LHCN-M2 (cell line): ENCODE results near the gene PKIG. TPM values are rescaled to one million over a fixed set of nuclear protein-coding genes. Genes with fewer than 3 reads are reported as not detected.
A peak's percentile ranks its signal among the peaks of the same experiment; 100 is the strongest.
"Not testable (repeated sequence)": the region's sequence is repeated elsewhere in the genome, so short reads cannot be mapped to it uniquely, and the experiment has no call there.

ENCODE experiments used
- DNase-seq: peaks from one replicate; pipeline ENCODE4 v3.0.0-alpha.2; 2012; ENCODE audit warnings: low read depth
- total RNA-seq: library from RNA; depleted of rRNA; stranded (reverse); fragments of >200 nt; gene quantifications from 2 replicates; pipeline ENCODE4 v1.2.3, GENCODE V29; 2014

The PKIG gene
- total RNA-seq, 1 experiment from 2014 or later, result 11.1 TPM

- DNase-seq, result peak; percentile 85
These were observed 60.1 kb downstream of the PKIG start for GRCh38 chr20:44642203-44643153.

- DNase-seq, result no peak
These were observed 60.8 kb downstream of the PKIG start for GRCh38 chr20:44643154-44643519.

- DNase-seq, result peak; percentile 87
These were observed 61.3 kb downstream of the PKIG start for GRCh38 chr20:44643596-44644229.

GRCh38 chr20:44644230-44644617 is 61.8 kb downstream of the PKIG start:
- DNase-seq, result no peak

GRCh38 chr20:44644667-44645131 is 62.3 kb downstream of the PKIG start:
- no peak for DNase-seq

GRCh38 chr20:44646023-44646640 is 63.8 kb downstream of the PKIG start:
- DNase-seq, result peak; percentile 85

- peak; percentile 38 for DNase-seq
These were observed 64.4 kb downstream of the PKIG start for GRCh38 chr20:44646641-44647274.

GRCh38 chr20:44648068-44648467 is 65.7 kb downstream of the PKIG start:
- no peak for DNase-seq

GRCh38 chr20:44648579-44648978 is 66.2 kb downstream of the PKIG start:
- DNase-seq, result no peak

GRCh38 chr20:44649126-44649525 is 66.7 kb downstream of the PKIG start:
- DNase-seq, result no peak

GRCh38 chr20:44649976-44650375 is 67.6 kb downstream of the PKIG start:
- DNase-seq, result no peak

- DNase-seq, result no peak
These were observed 68.5 kb downstream of the PKIG start for GRCh38 chr20:44650771-44651433.

- no peak for DNase-seq
These were observed 69.0 kb downstream of the PKIG start for GRCh38 chr20:44651434-44651683.

GRCh38 chr20:44651684-44652423 is 69.5 kb downstream of the PKIG start, which contains the start of gene ADA:
ADA (minus strand) TSS chr20:44651699; CDS start chr20:44651607, 92 bp downstream.
- peak; percentile 37 for DNase-seq

- DNase-seq, result no peak
These were observed 71.2 kb downstream of the PKIG start for GRCh38 chr20:44653546-44653945.

GRCh38 chr20:44654210-44654609 is 71.8 kb downstream of the PKIG start:
- not testable (repeated sequence) for DNase-seq

GRCh38 chr20:44656448-44656847 is 74.1 kb downstream of the PKIG start:
- DNase-seq, result no peak

GRCh38 chr20:44657875-44658274 is 75.5 kb downstream of the PKIG start:
- no peak for DNase-seq

GRCh38 chr20:44658810-44659209 is 76.4 kb downstream of the PKIG start:
- no peak for DNase-seq

GRCh38 chr20:44659931-44660330 is 77.6 kb downstream of the PKIG start:
- DNase-seq, result no peak

GRCh38 chr20:44660581-44660980 is 78.2 kb downstream of the PKIG start:
- no peak for DNase-seq
